GM12874 (cell line): ENCODE results near the gene HLA-B.

Experiments
- TF ChIP-seq, protein P1 (sequence below): IDR thresholded peaks from 2 replicates; pipeline ENCODE4 v1.5.1; 2011; ENCODE audit warnings: low read depth, mild to moderate bottlenecking, control low read depth, low read length, moderate library complexity; ENCODE audit not compliant: insufficient read depth

Gene HLA-B

DNA sequence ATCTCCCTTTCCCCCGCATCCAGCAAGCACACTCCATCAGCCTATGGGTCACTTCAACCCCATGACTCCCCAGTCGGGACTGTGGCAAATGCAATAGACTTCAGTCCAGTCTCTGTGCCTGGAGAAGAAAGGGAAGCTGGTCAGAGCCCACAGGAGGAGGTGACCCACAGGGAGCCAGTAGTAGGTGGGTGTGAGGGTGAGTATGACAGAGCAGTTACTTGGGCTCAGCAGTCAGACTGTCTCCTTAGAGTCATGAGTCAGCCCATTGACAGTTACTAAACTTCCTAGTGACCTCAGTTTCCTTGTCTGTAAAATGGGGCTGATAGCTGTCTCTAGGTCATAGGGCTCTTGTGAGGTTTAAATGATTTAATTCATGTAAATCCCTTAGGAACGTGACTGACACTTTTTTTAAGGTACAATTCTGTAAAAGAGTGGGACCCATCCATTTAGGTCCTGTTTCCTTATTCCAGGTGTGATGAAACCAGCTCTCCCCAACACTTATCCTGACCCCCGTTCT lies 51.2 kb downstream of the HLA-B start:
- TF ChIP-seq, protein P1, sequence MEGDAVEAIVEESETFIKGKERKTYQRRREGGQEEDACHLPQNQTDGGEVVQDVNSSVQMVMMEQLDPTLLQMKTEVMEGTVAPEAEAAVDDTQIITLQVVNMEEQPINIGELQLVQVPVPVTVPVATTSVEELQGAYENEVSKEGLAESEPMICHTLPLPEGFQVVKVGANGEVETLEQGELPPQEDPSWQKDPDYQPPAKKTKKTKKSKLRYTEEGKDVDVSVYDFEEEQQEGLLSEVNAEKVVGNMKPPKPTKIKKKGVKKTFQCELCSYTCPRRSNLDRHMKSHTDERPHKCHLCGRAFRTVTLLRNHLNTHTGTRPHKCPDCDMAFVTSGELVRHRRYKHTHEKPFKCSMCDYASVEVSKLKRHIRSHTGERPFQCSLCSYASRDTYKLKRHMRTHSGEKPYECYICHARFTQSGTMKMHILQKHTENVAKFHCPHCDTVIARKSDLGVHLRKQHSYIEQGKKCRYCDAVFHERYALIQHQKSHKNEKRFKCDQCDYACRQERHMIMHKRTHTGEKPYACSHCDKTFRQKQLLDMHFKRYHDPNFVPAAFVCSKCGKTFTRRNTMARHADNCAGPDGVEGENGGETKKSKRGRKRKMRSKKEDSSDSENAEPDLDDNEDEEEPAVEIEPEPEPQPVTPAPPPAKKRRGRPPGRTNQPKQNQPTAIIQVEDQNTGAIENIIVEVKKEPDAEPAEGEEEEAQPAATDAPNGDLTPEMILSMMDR = no peak

DNA sequence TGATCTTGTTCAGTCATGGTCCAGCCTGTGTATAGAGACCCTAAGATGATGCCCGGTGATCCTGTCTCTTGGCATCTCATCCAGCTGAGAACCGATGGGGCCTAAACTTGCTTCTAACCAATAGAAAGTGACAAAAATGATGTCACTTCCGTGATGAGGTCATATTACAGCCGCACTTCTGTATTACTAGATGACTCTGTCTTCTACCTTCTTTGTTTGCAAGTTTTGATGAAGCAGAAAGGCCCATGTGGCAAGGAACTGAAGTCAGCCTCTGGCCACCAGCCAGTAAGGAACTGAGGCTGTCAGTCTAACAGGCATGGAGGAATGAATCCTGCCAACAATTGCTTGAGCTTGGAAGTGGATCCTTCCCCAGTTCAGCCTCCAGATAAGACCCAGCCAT lies 52.3 kb downstream of the HLA-B start:
- TF ChIP-seq, protein P1 = no peak
